ENCODE data around the gene ASB7.

GRCh38 chr15:100671858-100672543 lies 69.6 kb downstream of the ASB7 start:
- TF ChIP-seq POLR2A (IDR thresholded peaks at IDR 0.05; ENCODE audit: low read depth, low read length) (no peak), TAF1 (IDR thresholded peaks at IDR 0.05; ENCODE audit: borderline replicate concordance, low read depth, low read length) (no peak), POLR2AphosphoS5 (IDR thresholded peaks at IDR 0.05; ENCODE audit: low read depth, low read length) (no peak)

All from GM12892 (cell line).